Mesenchymal stem cell (in vitro differentiated cells and primary cell): Measurements from ENCODE around the gene FAM89B.

Experiments used
- DNase-seq: peaks from one replicate; pipeline ENCODE4 v3.0.0-alpha.2; 2013
- H2AFZ ChIP-seq: one replicate; pipeline ENCODE4 v1.6.1; 2013; ENCODE audit warnings: low read depth, mild to moderate bottlenecking, control low read depth, inconsistent platforms, low read length, moderate library complexity
- H2AK5ac ChIP-seq: 2 replicates; pipeline ENCODE4 v1.6.1; 2013; ENCODE audit warnings: low read length, moderate library complexity, mild to moderate bottlenecking, inconsistent platforms; ENCODE audit not compliant: severe bottlenecking
- H2BK120ac ChIP-seq: one replicate; pipeline ENCODE4 v1.6.1; 2013; ENCODE audit warnings: low read depth, mild to moderate bottlenecking, inconsistent platforms, low read length, moderate library complexity
- H2BK12ac ChIP-seq, 2 experiments: one replicate each; pipeline ENCODE4 v1.6.1; 2013; ENCODE audit warnings: inconsistent platforms in 2 of 2, low read length in 2 of 2, mild to moderate bottlenecking in 2 of 2, moderate library complexity in 2 of 2, control low read depth in 1 of 2
- H2BK15ac ChIP-seq: one replicate; pipeline ENCODE4 v1.6.1; 2013; ENCODE audit warnings: mild to moderate bottlenecking, low read depth, inconsistent platforms; ENCODE audit not compliant: poor library complexity, severe bottlenecking
- H2BK5ac ChIP-seq: 2 replicates; pipeline ENCODE4 v1.6.1; 2013; ENCODE audit warnings: low read depth, mild to moderate bottlenecking, low read length, control low read depth, inconsistent platforms; ENCODE audit not compliant: poor library complexity, severe bottlenecking
- H3K14ac ChIP-seq, 2 experiments: one replicate each; pipeline ENCODE4 v1.6.1; 2013; ENCODE audit warnings: inconsistent platforms in 2 of 2, low read length in 2 of 2, control low read depth in 1 of 2, mild to moderate bottlenecking in 1 of 2, moderate library complexity in 1 of 2
- H3K18ac ChIP-seq, 2 experiments: one replicate each; pipeline ENCODE4 v1.6.1; 2013; ENCODE audit warnings: inconsistent platforms in 2 of 2, low read length in 2 of 2, control low read depth in 1 of 2, low read depth in 1 of 2, mild to moderate bottlenecking in 1 of 2
- H3K23ac ChIP-seq, 2 experiments: one replicate each; pipeline ENCODE4 v1.6.1; 2013; ENCODE audit warnings: inconsistent platforms in 2 of 2, low read length in 2 of 2, mild to moderate bottlenecking in 2 of 2, moderate library complexity in 2 of 2, control low read depth in 1 of 2
- H3K27ac ChIP-seq: 2 replicates; pipeline ENCODE4 v1.5.1; 2013; ENCODE audit warnings: mild to moderate bottlenecking, moderate library complexity, low read length, control low read depth, inconsistent platforms; ENCODE audit not compliant: poor library complexity, severe bottlenecking
- H3K27me3 ChIP-seq, 2 experiments: 2 replicates each; pipeline versions ENCODE4 v1.6.1 to v1.7.0; 2013; ENCODE audit warnings: low read length in 2 of 2, mild to moderate bottlenecking in 2 of 2, moderate library complexity in 2 of 2, control low read depth in 1 of 2, inconsistent platforms in 1 of 2; ENCODE audit not compliant: control insufficient read depth in 1 of 2, insufficient read depth in 1 of 2
- H3K36me3 ChIP-seq, 2 experiments: 2 replicates each; pipeline versions ENCODE4 v1.6.1 to v1.7.0; 2013; ENCODE audit warnings: low read length in 2 of 2, control low read depth in 1 of 2, inconsistent platforms in 1 of 2, low read depth in 1 of 2, mild to moderate bottlenecking in 1 of 2; ENCODE audit not compliant: insufficient read depth in 2 of 2, control insufficient read depth in 1 of 2
- H3K4ac ChIP-seq, 2 experiments: one replicate each; pipeline ENCODE4 v1.6.1; 2013; ENCODE audit warnings: inconsistent platforms in 2 of 2, low read length in 2 of 2, mild to moderate bottlenecking in 2 of 2, moderate library complexity in 2 of 2, control low read depth in 1 of 2, low read depth in 1 of 2
- H3K4me1 ChIP-seq: 2 replicates; pipeline ENCODE4 v1.6.1; 2013; ENCODE audit warnings: low read depth, low read length, control low read depth; ENCODE audit not compliant: control insufficient read depth, insufficient read depth
- H3K4me2 ChIP-seq: 2 replicates; pipeline ENCODE4 v1.6.1; 2013; ENCODE audit warnings: low read length, mild to moderate bottlenecking, inconsistent platforms; ENCODE audit not compliant: poor library complexity, severe bottlenecking
- H3K4me3 ChIP-seq, 2 experiments: 2 replicates each; pipeline versions ENCODE4 v1.5.1 to v1.7.0; 2013; ENCODE audit warnings: low read length in 2 of 2, mild to moderate bottlenecking in 2 of 2, control low read depth in 1 of 2, low read depth in 1 of 2; ENCODE audit not compliant: insufficient read depth in 1 of 2
- H3K79me1 ChIP-seq: replicated peaks from 2 replicates; pipeline ENCODE4 v1.6.1; 2013; ENCODE audit warnings: mild to moderate bottlenecking, control low read depth, low read length, inconsistent platforms; ENCODE audit not compliant: poor library complexity, severe bottlenecking
- H3K9ac ChIP-seq: 2 replicates; pipeline ENCODE4 v1.7.0; 2013; ENCODE audit warnings: mild to moderate bottlenecking, low read length, moderate library complexity
- H3K9me3 ChIP-seq: 2 replicates; pipeline ENCODE4 v1.7.0; 2013; ENCODE audit warnings: mild to moderate bottlenecking, low read length; ENCODE audit not compliant: control insufficient read depth
- H4K8ac ChIP-seq: one replicate; pipeline ENCODE4 v1.6.1; 2013; ENCODE audit warnings: inconsistent platforms, mild to moderate bottlenecking, low read length, moderate library complexity
- H4K91ac ChIP-seq: one replicate; pipeline ENCODE4 v1.6.1; 2013; ENCODE audit warnings: mild to moderate bottlenecking, low read length, inconsistent platforms
- WGBS: methylation state at CpG from one replicate; pipeline ENCODE4 v1.1.7; 2013; ENCODE audit warnings: mixed read lengths; 5-methylcytosine and 5-hydroxymethylcytosine counted together

Gene FAM89B

GRCh38 chr11:65542738-65543390 lies 29.5 kb upstream of the FAM89B start:
- Histone ChIP-seq H3K23ac (no peak overlapping the region), H2BK12ac (no peak overlapping the region), H3K4me3 (no peak overlapping the region), H3K27ac (no peak overlapping the region), H3K27me3 (no peaks in the 10 kb centered on the region), H4K8ac (no peak overlapping the region), H3K4me1 (peaks cover 33% of the 10 kb centered on the region), H3K9me3 (no peaks in the 10 kb centered on the region), H3K79me1 (peaks cover 3% of the 10 kb centered on the region), H3K18ac (no peak overlapping the region), H3K4ac (no peak overlapping the region), H2AFZ (no peak overlapping the region), H2BK5ac (no peak overlapping the region), H3K9ac (no peak overlapping the region), H4K91ac (no peak overlapping the region), H2AK5ac (no peak overlapping the region), H3K4me2 (no peak overlapping the region), H2BK120ac (no peak overlapping the region), H2BK15ac (no peak overlapping the region), H3K36me3 (peaks cover 57 to 65% of the 10 kb centered on the region in 2 experiments), H3K14ac (no peak overlapping the region)
- no peak for DNase-seq
- over 99% methylated on average over 3 of the region's 3 CpGs for WGBS

- Histone ChIP-seq H2AFZ (no peak overlapping the region), H3K4me3 (no peak overlapping the region), H3K23ac (peak overlapping the region in 1 of 2 experiments; percentile 42), H4K91ac (no peak overlapping the region), H2BK12ac (no peak overlapping the region), H3K27ac (no peak overlapping the region), H3K79me1 (no peaks in the 10 kb centered on the region), H3K9ac (no peak overlapping the region), H3K4me1 (peaks cover 16% of the 10 kb centered on the region), H3K4me2 (no peak overlapping the region), H4K8ac (no peak overlapping the region), H3K18ac (no peak overlapping the region), H3K4ac (no peak overlapping the region), H2BK5ac (no peak overlapping the region), H2BK15ac (no peak overlapping the region), H3K9me3 (no peaks in the 10 kb centered on the region), H3K36me3 (peaks cover 60 to 69% of the 10 kb centered on the region in 2 experiments), H3K14ac (no peak overlapping the region), H2BK120ac (no peak overlapping the region), H3K27me3 (no peaks in the 10 kb centered on the region), H2AK5ac (no peak overlapping the region)
- WGBS = 75% methylated on average over 4 of the region's 4 CpGs
- DNase-seq = no peak
Measured at GRCh38 chr11:65545853-65546216, 26.5 kb upstream of the FAM89B start.

GRCh38 chr11:65546217-65546958 lies 25.9 kb upstream of the FAM89B start:
- Histone ChIP-seq H2BK12ac (no peak overlapping the region), H3K14ac (no peak overlapping the region), H2BK15ac (no peak overlapping the region), H2BK5ac (no peak overlapping the region), H3K27me3 (no peaks in the 10 kb centered on the region), H3K4me1 (peaks cover 14% of the 10 kb centered on the region), H3K36me3 (peaks cover 61 to 75% of the 10 kb centered on the region in 2 experiments), H3K18ac (no peak overlapping the region), H3K79me1 (peaks cover 2% of the 10 kb centered on the region), H3K4me3 (no peak overlapping the region), H3K23ac (no peak overlapping the region), H3K9ac (no peak overlapping the region), H3K27ac (no peak overlapping the region), H3K9me3 (no peaks in the 10 kb centered on the region), H3K4me2 (peak overlapping the region; percentile 40), H3K4ac (no peak overlapping the region), H4K91ac (no peak overlapping the region), H4K8ac (no peak overlapping the region), H2BK120ac (no peak overlapping the region), H2AK5ac (no peak overlapping the region), H2AFZ (no peak overlapping the region)
- WGBS = 5% methylated on average over 52 of the region's 64 CpGs
- DNase-seq = peak; percentile 60

DNA sequence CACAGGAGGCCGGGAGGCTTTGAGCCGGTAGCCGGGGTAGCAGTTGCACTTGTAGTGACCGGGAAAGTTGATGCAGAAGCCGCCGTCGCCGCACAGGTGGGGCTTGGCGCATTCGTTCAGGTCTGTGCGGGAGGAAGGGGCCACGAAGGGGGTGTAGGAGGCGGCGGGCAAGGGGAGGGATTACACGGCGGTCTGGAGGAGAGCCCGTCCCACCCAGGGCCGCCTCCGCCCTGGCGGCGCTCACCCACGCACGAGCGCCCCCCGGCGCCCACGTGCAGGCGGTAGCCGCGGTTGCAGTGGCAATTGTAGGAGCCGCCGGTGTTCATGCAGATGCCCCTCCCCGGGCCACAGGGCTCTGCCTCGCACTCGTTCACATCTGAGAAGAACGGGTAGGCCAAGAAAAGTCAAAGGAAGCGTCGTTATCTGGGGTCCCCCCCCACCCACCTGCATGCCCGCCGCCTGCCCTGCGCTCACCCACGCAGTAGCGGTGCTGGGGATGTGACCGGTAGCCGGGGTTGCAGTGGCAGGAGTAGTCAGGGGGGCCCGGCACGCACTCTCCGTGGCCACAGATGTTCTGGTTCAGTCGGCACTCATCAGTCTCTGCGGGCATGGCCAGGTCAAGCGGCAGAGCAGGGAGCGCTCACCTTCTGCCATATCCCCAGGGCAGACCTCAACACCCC lies 24.8 kb upstream of the FAM89B start:
- peaks cover 14% of the 10 kb centered on the region for H3K4me1 ChIP-seq
- 55% methylated on average over 52 of the region's 52 CpGs for WGBS
- no peaks in the 10 kb centered on the region for H3K9me3 ChIP-seq

More for the DNA sequence above, 24.8 kb upstream of the FAM89B start:
- Histone ChIP-seq H3K4ac (no peak overlapping the region), H2AK5ac (no peak overlapping the region), H3K79me1 (peaks cover 4% of the 10 kb centered on the region), H3K27me3 (no peaks in the 10 kb centered on the region), H2BK15ac (no peak overlapping the region), H3K18ac (no peak overlapping the region), H2BK12ac (no peak overlapping the region), H3K4me2 (no peak overlapping the region), H4K8ac (no peak overlapping the region), H3K23ac (peak overlapping the region in 1 of 2 experiments; percentile 23), H4K91ac (no peak overlapping the region), H3K9ac (no peak overlapping the region), H2BK5ac (no peak overlapping the region), H3K14ac (no peak overlapping the region), H3K4me3 (no peak overlapping the region), H3K27ac (no peak overlapping the region), H2BK120ac (no peak overlapping the region), H3K36me3 (peaks cover 72 to 78% of the 10 kb centered on the region in 2 experiments), H2AFZ (no peak overlapping the region)
- no peak for DNase-seq
